OCI-LY7 (cell line): ENCODE results near the gene WBP4. TPM values are rescaled to one million over a fixed set of nuclear protein-coding genes. Genes with fewer than 3 reads are reported as not detected.

Experiments
- Bru-seq: library from RNA; stranded (reverse); fragments of 400-500 nt; gene quantifications from one replicate; lab custom pipeline; 2021; lab: Mats Ljungman, UMichigan
- BruChase-seq, 2 experiments: library from RNA; stranded (reverse); fragments of 400-500 nt; gene quantifications; one replicate each; lab custom pipeline; 2021; lab: Mats Ljungman, UMichigan
- BruUV-seq: library from RNA; stranded (reverse); fragments of 400-500 nt; replicated peaks from 2 replicates; lab custom pipeline; 2021; lab: Mats Ljungman, UMichigan
- CTCF ChIA-PET: fragments of 300-600 bp; sonication (Branson Sonifier 250); formaldehyde crosslinking; loops from one replicate; lab custom pipeline; 2022; ENCODE audit warnings: antibody characterized with exemption; ENCODE audit not compliant: unreplicated experiment; lab: Charles Lee
- POLR2A ChIA-PET: fragments of 300-600 bp; sonication (Branson Sonifier 250); formaldehyde crosslinking; loops from one replicate; lab custom pipeline; 2022; ENCODE audit warnings: antibody characterized with exemption; lab: Charles Lee
- DNase-seq: peaks from one replicate; pipeline ENCODE4 v3.0.0-alpha.2; 2015; ENCODE audit warnings: low spot score
- H2AFZ ChIP-seq: fragments of 200-600 bp; sonication (generic), shearing (Covaris generic); 2 replicates; pipeline ENCODE4 v1.6.1; 2014; ENCODE audit warnings: mild to moderate bottlenecking, antibody characterized with exemption, low read length, moderate library complexity
- H3K27ac ChIP-seq: fragments of 200-600 bp; sonication (generic); 2 replicates; pipeline ENCODE4 v1.5.1; 2014; ENCODE audit warnings: mixed run types, low read depth, mild to moderate bottlenecking, moderate library complexity, low read length, inconsistent platforms; ENCODE audit not compliant: poor library complexity, severe bottlenecking
- H3K36me3 ChIP-seq: fragments of 200-600 bp; sonication (generic); 2 replicates; pipeline ENCODE4 v1.6.1; 2014; ENCODE audit warnings: mild to moderate bottlenecking, antibody characterized with exemption, low read length, moderate library complexity, mixed read lengths; ENCODE audit not compliant: insufficient read depth
- H3K4me1 ChIP-seq: fragments of 200-600 bp; sonication (generic); 2 replicates; pipeline ENCODE4 v1.5.1; 2014; ENCODE audit warnings: mild to moderate bottlenecking, low read length; ENCODE audit not compliant: insufficient read depth, poor library complexity, severe bottlenecking
- H3K4me2 ChIP-seq: fragments of 200-600 bp; sonication (generic); 2 replicates; pipeline ENCODE4 v1.6.1; 2014; ENCODE audit warnings: mild to moderate bottlenecking, low read length
- H3K4me3 ChIP-seq: fragments of 200-600 bp; sonication (generic); 2 replicates; pipeline ENCODE4 v1.5.1; 2014; ENCODE audit warnings: mild to moderate bottlenecking, low read depth, low read length; ENCODE audit not compliant: poor library complexity, severe bottlenecking
- H3K79me2 ChIP-seq: fragments of 200-600 bp; sonication (generic); 2 replicates; pipeline ENCODE4 v1.6.1; 2016; ENCODE audit warnings: low read depth, mild to moderate bottlenecking, low read length, moderate library complexity, mixed read lengths; ENCODE audit not compliant: insufficient read depth
- H3K9me2 ChIP-seq: fragments of 200-600 bp; sonication (generic); 2 replicates; pipeline ENCODE4 v1.6.1; 2016; ENCODE audit warnings: mild to moderate bottlenecking, low read length, mixed read lengths; ENCODE audit not compliant: insufficient read depth
- H3K9me3 ChIP-seq: fragments of 200-600 bp; sonication (generic); 2 replicates; pipeline ENCODE4 v1.6.1; 2014; ENCODE audit warnings: mild to moderate bottlenecking, mixed run types, low read length, mixed read lengths
- H4K20me1 ChIP-seq: fragments of 200-600 bp; sonication (generic); 2 replicates; pipeline ENCODE4 v1.6.1; 2014; ENCODE audit warnings: mild to moderate bottlenecking, antibody characterized with exemption, low read length, moderate library complexity, mixed read lengths; ENCODE audit not compliant: insufficient read depth
- CTCF ChIP-seq: fragments of 200-600 bp; sonication (generic); conservative IDR thresholded peaks from 2 replicates; pipeline ENCODE4 v1.5.1; 2014; ENCODE audit warnings: mild to moderate bottlenecking, antibody characterized with exemption, low read length, moderate library complexity, mixed read lengths
- EZH2phosphoT487 ChIP-seq: fragments of 200-600 bp; sonication (generic); IDR thresholded peaks from 2 replicates; pipeline ENCODE4 v1.6.1; 2018; ENCODE audit warnings: low read depth, borderline replicate concordance, mild to moderate bottlenecking, mixed run types, antibody characterized with exemption, low read length, moderate library complexity, mixed read lengths
- intact Hi-C: fragments of 100-400 bp; cut with micrococcal nuclease; formaldehyde crosslinking; loops from one replicate; pipeline ENCODE4 v1.10.0; 2022; ENCODE audit not compliant: unreplicated experiment
- long read RNA-seq: library from polyadenylated mRNA; stranded (forward); transcript quantifications from one replicate; pipeline ENCODE4 v2.0.0, GENCODE V29; 2022
- total RNA-seq, 2 experiments: library from RNA; depleted of rRNA in 1 of 2; stranded (reverse); fragments of >200 nt in 1 of 2; shearing (Covaris generic) in 1 of 2; gene quantifications; 2 replicates each; pipeline ENCODE4 v1.2.3, GENCODE V29; 2014 to 2022

Gene WBP4
- total RNA-seq (2014; rRNA removed; shearing (Covaris generic)) (5.9 and 7.9 TPM in 2 replicates), total RNA-seq (2022) (7.3 and 8.6 TPM in 2 replicates), Bru-seq, nascent RNA (percentile 74 among the genes with signal in this experiment), BruChase-seq, experiment 1, labeled RNA remaining after a 6-hour chase (percentile 62 among the genes with signal in this experiment), BruChase-seq, experiment 2, labeled RNA remaining after a 2-hour chase (percentile 72 among the genes with signal in this experiment)
- long read RNA-seq, transcript WBP4-201 (10 exons, 2,623 nt): major isoform, 21 of 29 reads
- long read RNA-seq, partial matches to known transcripts: 4 of 29 reads
- long read RNA-seq, other reads (novel, unspliced or antisense): 4 of 29 reads

- intact Hi-C loops: loop anchor here (2.0 to 5.0 kb wide), 6 partner anchors 78 to 441 kb away; partner anchors contain the start of gene NAA16
Measured at GRCh38 chr13:41061075-41061913, at the start of gene WBP4. TSS of gene WBP4 (plus strand) at chr13:41061509. CDS start at chr13:41061674, 165 bp downstream.

GRCh38 chr13:41012536-41012935, 48.8 kb upstream of the WBP4 start:
- Histone ChIP-seq H3K36me3 (peaks cover 83% of the 10 kb centered on the region), H3K4me1 (peaks cover 66% of the 10 kb centered on the region), H2AFZ (no peak overlapping the region), H3K79me2 (peaks cover 100% of the 10 kb centered on the region), H4K20me1 (peaks cover 23% of the 10 kb centered on the region; the same call in 1 of the 2 replicates), H3K4me3 (peak overlapping the region; percentile 57), H3K4me2 (peak overlapping the region; percentile 72), H3K9me3 (no peaks in the 10 kb centered on the region), H3K27ac (peak overlapping the region; percentile 68), H3K9me2 (no peaks in the 10 kb centered on the region)
- ChIA-PET POLR2A (interaction anchor here (0.7 to 9.1 kb wide), 12 partner anchors 9 to 77 kb away, joined by 3 to 139 read pairs (median 12); no protein-coding TSS in a partner anchor), CTCF (interaction anchor here (0.6 to 1.0 kb wide), 2 partner anchors 40 to 43 kb away, joined by 3 read pairs; no protein-coding TSS in a partner anchor)
- DNase-seq: peak; percentile 61
- TF ChIP-seq CTCF (no peak), EZH2phosphoT487 (no peak)
- intact Hi-C loops: no loop called here
- no TSS peak for BruUV-seq

More at GRCh38 chr13:41061075-41061913, at the start of gene WBP4:
- H4K20me1 ChIP-seq: no peaks in the 10 kb centered on the region
- peak within 1 kb of the TSS; percentile 74 for H3K4me3 ChIP-seq
- TF ChIP-seq EZH2phosphoT487 (no peak), CTCF (no peak)
- H3K36me3 ChIP-seq: peaks cover 25% of the 10 kb centered on the region
- POLR2A ChIA-PET: interaction anchor here (0.6 to 3.0 kb wide), 13 partner anchors 9 to 399 kb away, joined by 3 to 23 read pairs (median 4); partner anchors contain the start of gene ELF1
- H3K27ac ChIP-seq: peak within 1 kb of the TSS; percentile 83
- no TSS peak for BruUV-seq
- H3K79me2 ChIP-seq: peaks cover 74% of the 10 kb centered on the region
- CTCF ChIA-PET: interaction anchor here (0.7 kb wide), 1 partner anchor 87 kb away, joined by 3 read pairs; no protein-coding TSS in a partner anchor
- H3K4me1 ChIP-seq: peaks cover 48% of the 10 kb centered on the region
- no peaks in the 10 kb centered on the region for H3K9me3 ChIP-seq
- peak within 1 kb of the TSS; percentile 86 for H3K4me2 ChIP-seq
- H2AFZ ChIP-seq: peak within 1 kb of the TSS; percentile 70
- no peaks in the 10 kb centered on the region for H3K9me2 ChIP-seq
- peak; percentile 95 for DNase-seq
